Activated T-cell treated with anti-CD3 and anti-CD28 coated beads, Interleukin-2, amount 50 U/mL, for 72 hours (primary cell): ENCODE results near the gene SLIT3. TPM values are rescaled to one million over a fixed set of nuclear protein-coding genes. Genes with fewer than 3 reads are reported as not detected.

ENCODE experiments used
- ATAC-seq, 2 donors: fragments of 150-1000 bp; cut with Tn5 transposase; replicated peaks in 1 of 2; 2 replicates each; pipeline ENCODE4 v1.10.0; 2021; ENCODE audit warnings: moderate library complexity in 2 of 2, mild to moderate bottlenecking in 1 of 2
- DNase-seq, 2 donors: peaks; one replicate each; pipeline ENCODE4 v3.0.0; 2021 to 2022; ENCODE audit warnings: mixed read lengths in 1 of 2
- H3K27ac Mint-ChIP-seq: one replicate; pipeline ENCODE4 v1.8.0; 2022; ENCODE audit warnings: mild to moderate bottlenecking, moderate library complexity, mixed read lengths
- H3K27me3 Mint-ChIP-seq: one replicate; pipeline ENCODE4 v1.8.0; 2022; ENCODE audit warnings: low read depth, mixed read lengths
- H3K36me3 Mint-ChIP-seq, 2 donors: one replicate each; pipeline ENCODE4 v1.8.0; 2022; ENCODE audit warnings: mixed read lengths in 2 of 2, mild to moderate bottlenecking in 1 of 2; ENCODE audit not compliant: insufficient read depth in 2 of 2
- H3K4me1 Mint-ChIP-seq: one replicate; pipeline ENCODE4 v1.8.0; 2022; ENCODE audit warnings: low read depth, mixed read lengths
- H3K4me3 Mint-ChIP-seq, 2 donors: one replicate each; pipeline ENCODE4 v1.8.0; 2022; ENCODE audit warnings: mild to moderate bottlenecking in 2 of 2, mixed read lengths in 2 of 2, moderate library complexity in 2 of 2
- H3K9me3 Mint-ChIP-seq, 2 donors: one replicate each; pipeline ENCODE4 v1.8.0; 2022; ENCODE audit warnings: mixed read lengths in 2 of 2
- total RNA-seq, 2 donors: library from RNA; stranded (reverse); gene quantifications; one replicate each; pipeline ENCODE4 v1.2.3, GENCODE V29; 2022

The SLIT3 gene
- total RNA-seq, 2 donors from 2014 or later = 1.7 to 3.1 TPM

DNA sequence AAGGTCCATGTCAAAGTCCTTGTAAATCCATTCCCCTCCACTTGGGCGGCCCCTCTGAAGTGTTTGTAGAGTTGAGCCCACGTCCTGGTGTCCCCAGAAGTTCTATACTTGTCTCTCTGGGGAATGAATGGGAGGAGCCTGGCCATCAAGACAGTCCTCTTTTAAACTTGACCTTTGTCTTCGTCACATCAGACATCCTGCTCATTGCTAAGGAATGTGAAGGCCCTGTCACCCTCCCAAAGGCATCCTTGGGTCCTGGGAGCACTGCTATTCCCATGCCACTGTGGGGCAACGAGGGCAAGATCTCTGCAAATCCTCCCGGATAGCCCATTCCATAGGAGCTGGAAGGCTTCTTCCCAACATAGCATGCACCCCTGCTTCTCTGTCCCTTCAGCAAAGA lies 235.5 kb downstream of the SLIT3 start:
- DNase-seq (no peak), ATAC-seq (no peak)
- peaks cover 36% of the 10 kb centered on the region for H3K27me3 Mint-ChIP-seq
- no peak overlapping the region for H3K4me3 Mint-ChIP-seq
- peaks cover 0 to 5% of the 10 kb centered on the region in 2 donors for H3K9me3 Mint-ChIP-seq
- no peaks in the 10 kb centered on the region for H3K4me1 Mint-ChIP-seq
- no peaks in the 10 kb centered on the region for H3K36me3 Mint-ChIP-seq
- no peak overlapping the region for H3K27ac Mint-ChIP-seq

DNA sequence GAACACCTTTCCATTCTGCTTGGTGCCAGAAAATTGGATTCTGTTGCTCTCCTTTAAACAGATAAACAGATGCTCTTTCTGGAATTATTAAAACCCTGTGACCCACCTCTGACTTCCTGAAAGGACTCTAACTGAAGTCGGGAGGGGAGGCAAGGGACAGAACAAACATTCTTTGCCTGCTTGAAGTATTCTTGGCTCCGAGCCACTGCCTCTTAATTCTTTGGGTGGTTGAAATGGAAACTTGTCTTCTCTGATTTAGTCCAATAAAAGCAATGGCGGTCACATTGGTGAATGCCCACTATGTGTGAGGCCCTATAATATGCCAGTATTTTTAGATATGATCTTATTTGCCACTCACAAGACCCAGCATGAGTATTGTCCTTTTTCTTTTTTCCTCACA lies 236.8 kb downstream of the SLIT3 start:
- ATAC-seq (no peak), DNase-seq (no peak)
- no peaks in the 10 kb centered on the region for H3K36me3 Mint-ChIP-seq
- peaks cover 25% of the 10 kb centered on the region for H3K27me3 Mint-ChIP-seq
- no peak overlapping the region for H3K4me3 Mint-ChIP-seq
- no peaks in the 10 kb centered on the region for H3K9me3 Mint-ChIP-seq
- no peak overlapping the region for H3K27ac Mint-ChIP-seq
- no peaks in the 10 kb centered on the region for H3K4me1 Mint-ChIP-seq

DNA sequence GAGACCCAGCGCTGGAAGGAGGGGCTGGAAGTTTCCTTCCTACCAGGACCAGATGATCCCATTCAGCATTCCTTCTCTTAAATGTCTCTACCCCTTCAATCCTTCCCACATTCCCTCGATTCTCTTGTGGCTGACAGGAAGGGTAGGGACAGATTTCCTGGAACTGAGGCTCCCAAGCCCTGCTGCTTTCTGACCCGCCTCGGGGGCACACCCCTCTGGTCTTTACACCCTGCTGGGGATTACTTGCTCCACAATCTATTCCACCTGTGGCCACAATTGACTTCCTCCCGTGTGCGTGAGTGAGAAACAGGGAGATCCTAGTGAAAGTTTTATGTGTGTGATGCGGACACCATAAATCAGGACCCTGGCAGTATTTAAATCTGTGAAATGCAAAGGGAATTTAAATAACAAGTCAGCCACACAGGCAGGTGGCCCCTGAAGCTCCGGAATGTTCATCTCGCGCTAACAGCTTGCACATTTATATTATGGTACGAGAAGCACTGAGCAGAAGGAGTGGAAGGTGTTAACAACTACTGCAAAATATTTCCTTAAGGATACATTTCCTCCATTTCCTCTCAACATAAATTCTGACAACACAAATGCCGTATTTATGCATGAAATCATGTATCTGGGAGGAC lies 237.5 kb downstream of the SLIT3 start:
- ATAC-seq (no peak), DNase-seq (no peak)
- H3K36me3 Mint-ChIP-seq = no peaks in the 10 kb centered on the region
- H3K9me3 Mint-ChIP-seq = no peaks in the 10 kb centered on the region
- H3K4me3 Mint-ChIP-seq = no peak overlapping the region
- H3K27ac Mint-ChIP-seq = no peak overlapping the region
- H3K27me3 Mint-ChIP-seq = peaks cover 25% of the 10 kb centered on the region
- H3K4me1 Mint-ChIP-seq = no peaks in the 10 kb centered on the region

DNA sequence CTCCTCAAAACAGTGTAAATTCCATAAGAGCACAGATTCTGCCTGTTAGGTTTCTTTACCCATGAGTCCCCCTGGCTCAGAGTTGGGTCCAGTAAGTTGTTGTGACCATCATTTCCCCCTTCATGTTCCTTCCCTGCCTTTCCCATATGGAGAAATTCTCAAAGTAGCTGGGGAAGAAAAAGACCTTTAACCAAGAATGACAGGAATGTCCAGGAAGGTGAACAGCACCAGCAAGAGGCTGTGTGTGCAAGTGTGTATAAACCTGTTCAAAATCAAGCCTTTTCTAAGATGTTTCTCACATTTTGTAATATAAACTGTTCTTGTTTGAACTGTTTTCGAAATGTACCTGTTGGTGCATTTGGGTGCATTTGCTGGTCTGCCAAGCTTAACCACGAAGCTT lies 238.2 kb downstream of the SLIT3 start:
- Mint-ChIP-seq H3K27ac (no peak overlapping the region), H3K4me3 (no peak overlapping the region), H3K9me3 (no peaks in the 10 kb centered on the region), H3K27me3 (peaks cover 17% of the 10 kb centered on the region), H3K36me3 (no peaks in the 10 kb centered on the region), H3K4me1 (no peaks in the 10 kb centered on the region)
- no peak for DNase-seq
- no peak for ATAC-seq

DNA sequence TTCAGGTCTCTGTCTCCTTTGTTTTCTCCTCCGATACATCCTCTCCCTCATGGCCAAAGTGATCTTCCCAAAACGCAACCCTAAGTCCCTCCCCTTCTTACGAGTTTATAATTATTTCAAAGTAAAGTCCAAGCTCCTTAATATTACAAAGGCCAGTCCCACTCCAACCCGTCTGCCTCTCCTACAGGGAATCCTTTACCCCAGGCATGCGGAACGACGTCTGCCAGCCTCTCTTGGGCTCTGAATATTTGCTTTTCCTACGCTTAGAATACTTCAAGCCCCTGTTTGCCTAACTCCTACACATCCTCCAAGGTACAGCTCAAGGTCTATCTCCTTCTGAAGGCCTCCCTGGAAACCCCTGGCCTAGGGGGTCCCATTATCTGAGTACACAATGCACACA lies 246.4 kb downstream of the SLIT3 start:
- no peak for DNase-seq
- H3K4me3 Mint-ChIP-seq = no peak overlapping the region
- peaks cover 9% of the 10 kb centered on the region for H3K27me3 Mint-ChIP-seq
- H3K9me3 Mint-ChIP-seq = no peaks in the 10 kb centered on the region
- no peak for ATAC-seq
- H3K27ac Mint-ChIP-seq = no peak overlapping the region
- no peaks in the 10 kb centered on the region for H3K36me3 Mint-ChIP-seq
- no peaks in the 10 kb centered on the region for H3K4me1 Mint-ChIP-seq

DNA sequence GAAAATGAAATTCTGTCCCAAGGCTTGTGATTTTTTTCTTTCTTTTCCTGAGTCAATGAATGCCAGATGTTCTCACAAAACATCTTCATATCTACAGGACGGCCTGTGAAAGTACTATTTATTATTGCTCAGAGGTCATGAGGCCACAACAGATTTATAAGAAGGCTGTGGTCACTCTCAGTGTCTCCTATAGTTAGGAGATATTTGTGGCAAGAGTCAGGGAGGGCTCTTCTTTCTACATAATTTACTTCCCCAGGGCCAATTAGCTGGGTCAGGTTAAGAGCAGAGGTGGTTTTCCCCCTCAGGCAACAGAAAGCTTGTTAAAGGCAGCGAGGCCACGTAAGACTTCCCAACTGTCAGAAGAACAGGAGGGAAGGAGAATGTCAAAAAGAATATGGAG lies 248.7 kb downstream of the SLIT3 start:
- no peaks in the 10 kb centered on the region for H3K4me1 Mint-ChIP-seq
- no peak for ATAC-seq

DNA sequence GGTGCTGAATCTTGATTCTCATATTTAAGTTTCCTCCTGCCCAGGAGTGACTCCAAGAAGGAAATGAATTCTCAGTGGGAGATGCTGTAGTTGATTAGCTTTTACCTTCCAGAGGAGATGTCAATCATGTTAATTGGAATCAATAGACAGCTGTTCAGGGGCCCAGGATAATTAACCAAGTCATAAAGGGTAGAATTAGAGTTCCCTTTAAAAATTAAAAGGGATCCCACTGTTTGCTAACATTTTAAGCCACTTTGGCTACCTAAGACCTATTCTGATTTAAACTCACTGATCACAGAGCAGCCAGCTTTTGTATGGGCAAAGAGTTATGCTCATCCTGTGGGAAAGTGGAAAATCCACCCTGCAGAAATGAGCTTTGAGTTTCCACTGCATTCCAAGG lies 249.6 kb downstream of the SLIT3 start:
- Mint-ChIP-seq H3K4me1 (no peaks in the 10 kb centered on the region), H3K36me3 (no peaks in the 10 kb centered on the region), H3K4me3 (no peak overlapping the region), H3K27me3 (no peaks in the 10 kb centered on the region), H3K27ac (no peak overlapping the region), H3K9me3 (no peaks in the 10 kb centered on the region)
- ATAC-seq = no peak
- no peak for DNase-seq

More for the DNA sequence above, 248.7 kb downstream of the SLIT3 start:
- Mint-ChIP-seq H3K27ac (no peak overlapping the region), H3K27me3 (peaks cover 8% of the 10 kb centered on the region), H3K36me3 (no peaks in the 10 kb centered on the region), H3K4me3 (no peak overlapping the region), H3K9me3 (no peaks in the 10 kb centered on the region)
- no peak for DNase-seq

DNA sequence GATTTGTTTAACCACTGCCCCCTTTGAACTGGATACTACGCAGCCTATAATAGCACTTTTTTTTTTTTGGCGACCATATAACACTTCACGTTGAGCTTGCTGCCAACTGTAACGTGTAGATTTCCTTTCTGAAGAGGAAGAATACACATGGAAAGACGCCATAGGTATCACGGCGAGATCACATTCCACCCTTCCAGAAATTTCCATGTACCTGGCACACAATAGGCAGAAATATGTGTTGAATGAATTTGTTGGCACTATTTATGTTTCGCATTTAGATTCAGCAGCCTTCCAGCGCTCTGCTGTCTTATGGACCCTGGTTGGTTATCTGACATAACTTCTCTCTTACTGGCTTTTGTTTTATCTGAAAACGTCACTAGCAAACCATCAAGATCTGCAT lies 250.3 kb downstream of the SLIT3 start:
- Mint-ChIP-seq H3K4me3 (no peak overlapping the region), H3K27ac (no peak overlapping the region), H3K36me3 (no peaks in the 10 kb centered on the region), H3K4me1 (no peaks in the 10 kb centered on the region), H3K27me3 (no peaks in the 10 kb centered on the region), H3K9me3 (no peaks in the 10 kb centered on the region)
- DNase-seq (no peak), ATAC-seq (no peak)

DNA sequence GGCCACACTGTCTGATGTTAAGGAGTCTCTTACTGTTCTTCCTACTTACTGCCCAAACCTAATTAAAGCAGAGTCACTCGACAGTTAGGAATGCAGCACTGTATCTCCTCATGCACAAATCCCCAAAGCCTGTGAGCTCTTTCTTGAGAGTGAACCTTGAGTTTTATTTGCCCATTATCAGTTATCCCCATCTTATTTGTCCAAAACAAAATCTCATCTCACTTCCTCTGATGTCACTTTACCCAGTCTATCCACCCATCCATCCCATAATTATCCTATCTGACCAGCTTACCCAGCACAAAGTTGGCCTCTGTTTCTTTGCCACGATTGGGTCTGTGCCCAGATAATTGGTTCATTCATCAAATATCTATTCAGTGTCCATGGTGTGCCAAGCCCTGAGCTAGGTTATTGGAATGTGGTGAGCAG lies 250.8 kb downstream of the SLIT3 start:
- Mint-ChIP-seq H3K4me1 (no peaks in the 10 kb centered on the region), H3K27me3 (no peaks in the 10 kb centered on the region), H3K27ac (no peak overlapping the region), H3K4me3 (no peak overlapping the region), H3K9me3 (no peaks in the 10 kb centered on the region), H3K36me3 (no peaks in the 10 kb centered on the region)
- DNase-seq (no peak), ATAC-seq (no peak)

DNA sequence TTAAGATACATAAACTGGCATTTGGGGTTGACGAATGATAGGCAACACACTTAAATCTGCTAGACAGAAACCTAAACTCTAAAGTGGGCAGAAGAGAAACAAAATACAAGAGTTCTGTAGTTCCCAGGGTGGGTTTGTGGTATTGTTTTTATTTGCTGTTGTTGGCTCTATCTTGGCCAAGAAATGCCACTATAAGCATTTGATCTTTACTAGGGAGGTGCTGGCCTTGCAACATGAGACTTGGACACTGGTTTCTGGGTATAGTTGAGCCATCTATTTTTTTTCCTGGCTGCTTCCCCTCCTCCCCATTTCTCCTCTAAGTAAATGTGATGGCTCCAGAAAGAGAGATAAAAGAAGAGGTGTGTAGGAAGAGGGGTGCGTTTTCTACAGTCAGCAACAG lies 251.2 kb downstream of the SLIT3 start:
- no peak overlapping the region for H3K4me3 Mint-ChIP-seq
- H3K27me3 Mint-ChIP-seq = no peaks in the 10 kb centered on the region
- H3K4me1 Mint-ChIP-seq = no peaks in the 10 kb centered on the region
- no peaks in the 10 kb centered on the region for H3K36me3 Mint-ChIP-seq
- no peaks in the 10 kb centered on the region for H3K9me3 Mint-ChIP-seq
- no peak for ATAC-seq
- no peak for DNase-seq
- no peak overlapping the region for H3K27ac Mint-ChIP-seq

DNA sequence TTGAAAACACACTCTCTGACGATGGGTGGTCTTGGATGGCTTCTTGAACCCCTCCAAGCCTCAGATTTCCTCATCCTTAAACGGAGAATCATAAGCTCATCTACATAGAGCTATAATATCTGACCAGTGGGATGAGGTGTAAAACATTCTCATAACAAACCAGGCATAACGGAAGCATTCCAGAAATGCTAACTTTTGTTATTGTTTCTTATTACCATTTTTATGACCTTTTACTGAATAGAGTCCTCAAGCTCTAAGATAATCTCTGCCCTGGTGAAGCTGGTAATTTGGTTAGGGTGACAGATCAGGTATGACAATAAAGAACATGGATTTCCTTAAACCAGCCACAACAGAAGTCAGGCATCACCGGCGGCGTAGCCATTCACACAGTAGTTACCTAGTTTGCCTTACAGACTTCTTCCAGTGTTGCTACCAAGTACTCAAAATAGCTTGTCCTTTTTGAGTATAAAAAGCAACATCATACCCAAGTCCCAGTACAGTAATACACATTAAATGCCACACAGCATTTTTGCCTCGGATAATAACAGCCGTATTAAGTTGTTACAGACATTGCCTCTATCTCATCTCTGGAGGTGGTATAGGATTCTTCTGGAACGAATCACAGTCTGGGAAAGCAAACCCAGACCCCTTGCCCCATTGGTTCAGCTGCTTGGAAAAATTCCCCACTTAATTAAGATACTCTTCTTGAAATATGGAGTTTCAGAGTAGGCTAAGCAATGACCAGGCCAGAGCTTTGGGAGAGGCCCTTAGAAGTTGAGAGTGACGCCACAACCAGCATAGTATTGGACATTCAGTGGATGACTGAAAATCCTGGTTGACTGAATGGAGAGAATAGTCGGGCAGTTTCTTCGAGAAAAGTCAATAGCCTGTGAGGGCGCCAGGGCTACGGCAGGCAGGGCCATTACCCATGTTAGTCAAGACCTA lies 252.5 kb downstream of the SLIT3 start:
- Mint-ChIP-seq H3K27ac (no peak overlapping the region), H3K9me3 (no peaks in the 10 kb centered on the region), H3K36me3 (no peaks in the 10 kb centered on the region), H3K27me3 (no peaks in the 10 kb centered on the region), H3K4me1 (no peaks in the 10 kb centered on the region), H3K4me3 (no peak overlapping the region)
- DNase-seq (no peak), ATAC-seq (no peak)

DNA sequence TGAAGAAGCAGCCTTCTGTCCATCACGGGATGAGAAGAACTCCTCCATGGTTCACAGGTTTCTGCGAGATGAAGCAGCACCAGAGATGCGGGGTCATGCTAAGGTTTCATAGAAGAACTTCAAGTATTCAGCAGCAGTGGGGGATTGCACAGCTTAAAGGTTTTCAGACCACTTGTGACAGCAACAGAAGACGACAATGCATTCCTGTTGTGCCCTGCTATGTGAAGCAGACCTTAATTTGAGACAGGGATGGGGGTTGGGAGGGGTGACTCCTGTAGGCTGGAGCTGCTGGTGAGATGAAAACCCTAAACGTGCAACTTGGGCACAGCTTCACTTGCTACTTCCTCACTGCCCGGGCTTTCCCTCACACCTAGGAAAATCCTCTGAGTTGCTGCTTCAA lies 256.0 kb downstream of the SLIT3 start:
- Mint-ChIP-seq H3K27me3 (no peaks in the 10 kb centered on the region), H3K4me1 (no peaks in the 10 kb centered on the region), H3K4me3 (no peak overlapping the region), H3K9me3 (no peaks in the 10 kb centered on the region), H3K36me3 (no peaks in the 10 kb centered on the region), H3K27ac (no peak overlapping the region)
- DNase-seq (no peak), ATAC-seq (no peak)

DNA sequence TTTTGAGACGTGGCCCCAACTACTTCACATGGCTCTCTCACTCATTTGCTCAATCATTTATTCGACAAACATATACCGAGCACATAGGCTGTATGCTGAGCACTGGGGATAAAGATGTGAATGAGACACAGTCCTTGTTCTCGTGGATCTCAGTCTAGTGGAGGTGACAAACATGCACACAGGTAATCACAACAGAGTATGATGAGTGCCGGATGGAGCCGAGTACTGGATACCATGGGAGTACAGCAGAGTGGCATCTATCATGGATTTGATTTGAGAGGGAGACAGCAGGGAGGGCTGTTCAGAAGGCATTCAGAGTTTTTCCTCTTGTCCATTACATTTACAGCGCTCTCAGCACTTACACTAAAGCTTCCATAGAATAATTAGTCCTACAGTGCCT lies 259.8 kb downstream of the SLIT3 start:
- DNase-seq (no peak), ATAC-seq (no peak)
- no peak overlapping the region for H3K4me3 Mint-ChIP-seq
- no peaks in the 10 kb centered on the region for H3K9me3 Mint-ChIP-seq
- no peaks in the 10 kb centered on the region for H3K36me3 Mint-ChIP-seq
- no peak overlapping the region for H3K27ac Mint-ChIP-seq
- no peaks in the 10 kb centered on the region for H3K27me3 Mint-ChIP-seq
- H3K4me1 Mint-ChIP-seq = no peaks in the 10 kb centered on the region
